ENCODE results near the gene CTSD. TPM values are rescaled to one million over a fixed set of nuclear protein-coding genes. Genes with fewer than 3 reads are reported as not detected.
A peak's percentile ranks its signal among the peaks of the same experiment; 100 is the strongest.

Gene CTSD
- total RNA-seq, 4 donors from 2014 or later, result 359 to 1,165 (median 624) TPM

- TF ChIP-seq CTCF (IDR thresholded peaks at IDR 0.05), result no peak
- ATAC-seq (ENCODE audit: low FRiP score), result peak; percentile 41
- DNase-seq (ENCODE audit: low spot score), result no peak
Observed at GRCh38 chr11:1803246-1803645, 39.5 kb upstream of the CTSD start.

DNA sequence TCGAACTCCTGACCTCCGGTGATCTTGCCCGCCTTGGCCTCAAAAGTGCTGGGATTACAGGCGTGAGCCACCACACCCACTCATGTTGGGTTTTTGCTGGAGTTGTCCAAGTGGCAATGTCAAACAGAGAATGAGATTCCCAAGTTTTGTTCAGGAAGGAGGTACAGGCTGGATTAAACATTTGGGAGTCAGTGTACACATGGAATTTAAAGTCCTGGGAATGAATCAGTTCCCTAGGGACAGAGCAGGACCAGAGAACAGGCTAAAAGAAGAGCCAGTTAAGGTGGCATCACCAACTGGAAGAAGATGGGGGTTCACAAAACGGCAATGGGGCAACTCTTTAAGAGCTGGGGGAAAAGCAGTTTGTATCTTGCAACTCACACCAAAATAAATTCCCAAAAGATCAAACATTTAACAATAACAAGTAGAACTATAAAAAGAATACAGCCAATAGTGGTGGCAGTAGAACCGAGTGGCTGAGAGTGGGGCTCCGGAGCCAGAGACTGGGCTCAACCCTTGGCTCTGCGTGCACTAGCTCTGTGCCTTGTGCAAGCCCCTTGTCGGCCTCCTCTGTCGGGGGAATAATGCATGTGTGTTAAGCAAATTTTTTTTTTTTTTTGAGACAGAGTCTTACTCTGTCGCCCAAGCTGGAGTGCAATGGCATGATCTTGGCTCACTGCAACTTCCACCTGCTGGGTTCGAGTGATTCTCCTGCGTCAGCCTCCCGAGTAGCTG lies 33.8 kb upstream of the CTSD start:
- no peak for TF ChIP-seq CTCF (IDR thresholded peaks at IDR 0.05)
- ATAC-seq (ENCODE audit: low FRiP score), result no peak
- DNase-seq (ENCODE audit: low spot score), result no peak

DNA sequence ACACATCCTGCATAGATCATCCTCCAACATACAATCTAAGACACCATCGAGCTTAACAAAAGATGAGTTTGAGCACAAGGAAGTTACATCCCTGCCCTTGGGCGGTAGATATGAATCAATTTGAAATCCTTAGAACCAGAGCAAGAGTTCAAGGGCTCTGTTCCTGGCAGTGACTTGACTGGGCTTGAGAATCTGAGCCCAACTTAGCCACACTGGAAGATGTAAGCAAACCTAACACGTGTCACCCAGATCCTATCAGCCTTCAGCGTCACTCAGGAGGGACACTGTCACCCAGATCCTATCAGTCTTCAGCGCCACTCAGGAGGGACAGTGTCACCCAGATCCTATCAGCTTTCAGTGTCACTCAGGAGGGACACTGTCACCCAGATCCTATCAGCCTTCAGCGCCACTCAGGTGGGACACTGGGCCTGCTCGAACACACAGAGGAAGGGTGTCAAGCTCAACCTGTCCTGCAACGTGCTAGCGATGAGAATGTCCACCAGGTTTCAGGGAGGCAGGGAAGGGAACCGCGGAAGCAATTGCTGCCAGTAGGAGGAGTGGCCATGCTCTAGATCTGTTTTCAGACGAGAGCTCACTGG lies 32.8 kb upstream of the CTSD start:
- DNase-seq (ENCODE audit: low spot score) (no peak), ATAC-seq (ENCODE audit: low FRiP score) (no peak)
- no peak for TF ChIP-seq CTCF (IDR thresholded peaks at IDR 0.05)

- DNase-seq (ENCODE audit: low spot score) (no peak), ATAC-seq (ENCODE audit: low FRiP score) (no peak)
- no peak for TF ChIP-seq CTCF (IDR thresholded peaks at IDR 0.05)
Observed at GRCh38 chr11:1793081-1793480, 29.4 kb upstream of the CTSD start.

GRCh38 chr11:1792461-1792860 lies 28.7 kb upstream of the CTSD start:
- ATAC-seq (ENCODE audit: low FRiP score) (no peak), DNase-seq (ENCODE audit: low spot score) (no peak)
- no peak for TF ChIP-seq CTCF (IDR thresholded peaks at IDR 0.05)

DNA sequence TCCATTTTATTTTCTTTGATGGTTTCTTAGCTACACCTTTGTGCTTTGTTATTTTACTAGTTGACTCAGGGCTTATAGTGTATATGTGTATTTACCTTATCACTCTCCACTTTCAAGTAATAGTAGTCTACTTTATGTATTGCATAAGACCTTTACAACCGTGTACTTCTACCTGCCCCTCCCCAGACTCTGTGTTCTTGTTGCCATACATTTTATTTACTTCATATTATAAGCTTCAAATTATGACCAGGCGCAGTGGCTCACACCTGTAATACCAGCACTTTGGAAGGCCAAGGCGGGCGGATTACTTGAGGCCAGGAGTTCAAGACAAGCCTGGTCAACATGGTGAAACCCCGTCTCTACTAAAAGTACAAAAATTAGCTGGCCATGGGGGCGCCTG lies 28.2 kb upstream of the CTSD start:
- TF ChIP-seq CTCF (IDR thresholded peaks at IDR 0.05), result no peak
- no peak for DNase-seq (ENCODE audit: low spot score)
- ATAC-seq (ENCODE audit: low FRiP score), result no peak

DNA sequence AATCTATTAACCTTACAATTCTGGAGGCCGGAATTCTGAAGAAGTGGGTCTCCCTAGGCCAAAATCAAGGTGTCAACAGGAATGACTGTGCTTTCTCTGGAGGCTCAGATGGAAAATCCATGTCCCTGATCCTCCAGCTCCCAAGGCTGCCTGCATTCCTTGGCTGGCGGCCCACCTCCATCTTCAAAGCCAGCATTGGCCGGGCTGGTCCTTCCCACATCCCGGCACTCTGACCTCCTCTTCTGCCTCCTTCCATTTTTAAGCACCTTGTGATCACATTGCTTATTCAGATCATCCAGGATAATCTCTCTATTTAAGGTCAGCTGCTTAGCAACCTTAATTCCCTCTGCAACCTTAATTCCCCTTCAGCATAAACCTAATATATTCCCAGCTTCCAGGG lies 22.7 kb upstream of the CTSD start:
- no peak for DNase-seq (ENCODE audit: low spot score)
- no peak for TF ChIP-seq CTCF (IDR thresholded peaks at IDR 0.05)
- no peak for ATAC-seq (ENCODE audit: low FRiP score)

All from omental fat pad (tissue), 4 donors.